Breast epithelium (tissue), 3 donors: Measurements from ENCODE around the gene MUS81.

Experiments used
- POLR2A ChIP-seq: fragments of 450-650 bp; IDR thresholded peaks from one replicate; pipeline ENCODE4 v1.6.1; 2016; ENCODE audit warnings: antibody characterized with exemption, mild to moderate bottlenecking, moderate library complexity
- POLR2AphosphoS5 ChIP-seq, 3 donors: sonication (generic); formaldehyde crosslinking; IDR thresholded peaks; one replicate each; pipeline ENCODE4 v1.6.1; 2017; ENCODE audit warnings: antibody characterized with exemption in 3 of 3
- TF ChIP-seq, protein P1 (sequence below), 3 donors: fragments of 450-650 bp; IDR thresholded peaks; one replicate each; pipeline ENCODE4 v1.5.1; 2016 to 2017; ENCODE audit warnings: antibody characterized with exemption in 3 of 3, mild to moderate bottlenecking in 3 of 3, moderate library complexity in 3 of 3

- TF ChIP-seq POLR2A: no peak
- TF ChIP-seq, protein P1, sequence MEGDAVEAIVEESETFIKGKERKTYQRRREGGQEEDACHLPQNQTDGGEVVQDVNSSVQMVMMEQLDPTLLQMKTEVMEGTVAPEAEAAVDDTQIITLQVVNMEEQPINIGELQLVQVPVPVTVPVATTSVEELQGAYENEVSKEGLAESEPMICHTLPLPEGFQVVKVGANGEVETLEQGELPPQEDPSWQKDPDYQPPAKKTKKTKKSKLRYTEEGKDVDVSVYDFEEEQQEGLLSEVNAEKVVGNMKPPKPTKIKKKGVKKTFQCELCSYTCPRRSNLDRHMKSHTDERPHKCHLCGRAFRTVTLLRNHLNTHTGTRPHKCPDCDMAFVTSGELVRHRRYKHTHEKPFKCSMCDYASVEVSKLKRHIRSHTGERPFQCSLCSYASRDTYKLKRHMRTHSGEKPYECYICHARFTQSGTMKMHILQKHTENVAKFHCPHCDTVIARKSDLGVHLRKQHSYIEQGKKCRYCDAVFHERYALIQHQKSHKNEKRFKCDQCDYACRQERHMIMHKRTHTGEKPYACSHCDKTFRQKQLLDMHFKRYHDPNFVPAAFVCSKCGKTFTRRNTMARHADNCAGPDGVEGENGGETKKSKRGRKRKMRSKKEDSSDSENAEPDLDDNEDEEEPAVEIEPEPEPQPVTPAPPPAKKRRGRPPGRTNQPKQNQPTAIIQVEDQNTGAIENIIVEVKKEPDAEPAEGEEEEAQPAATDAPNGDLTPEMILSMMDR (IDR thresholded peaks at IDR 0.05): no peak
- TF ChIP-seq POLR2AphosphoS5 (IDR thresholded peaks at IDR 0.05): no peak
These were observed 6.5 kb downstream of the MUS81 start for GRCh38 chr11:65866509-65867283.
